ENCODE results near the gene EEA1.

Gene EEA1

DNA sequence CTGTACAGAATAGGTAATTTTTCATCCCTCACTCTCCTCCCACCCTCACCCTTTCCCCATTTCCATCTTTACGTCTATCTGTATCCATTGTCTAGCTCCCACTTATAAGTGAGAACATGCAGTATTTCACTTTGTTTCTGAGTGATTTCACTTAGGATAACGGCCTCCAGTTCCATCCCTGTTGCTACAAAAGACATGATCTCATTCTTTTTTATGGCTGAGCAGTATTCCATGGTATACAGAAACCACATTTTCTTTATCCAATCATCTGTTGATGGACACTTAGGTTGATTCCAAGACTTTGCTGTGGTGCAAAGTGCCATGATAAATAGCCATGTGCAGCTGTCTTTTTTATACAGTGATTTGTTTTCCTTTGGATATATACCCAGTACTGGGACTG lies 16.4 kb downstream of the EEA1 start:
- Histone ChIP-seq H3K4me1 (ENCODE audit: control insufficient read depth, insufficient read depth, low read length) (no peaks in the 10 kb centered on the region), H3K27me3 (ENCODE audit: control insufficient read depth, insufficient read depth, low read length) (no peaks in the 10 kb centered on the region), H3K4me3 (ENCODE audit: low read depth, low read length) (no peak overlapping the region), H3K27ac (ENCODE audit: low read depth, low read length) (no peak overlapping the region), H3K9ac (ENCODE audit: low read length) (no peak overlapping the region), H3K9me3 (ENCODE audit: control insufficient read depth, insufficient read depth, low read depth, low read length) (peaks cover 14% of the 10 kb centered on the region), H3K36me3 (ENCODE audit: control insufficient read depth, insufficient read depth, low read length) (no peaks in the 10 kb centered on the region)

DNA sequence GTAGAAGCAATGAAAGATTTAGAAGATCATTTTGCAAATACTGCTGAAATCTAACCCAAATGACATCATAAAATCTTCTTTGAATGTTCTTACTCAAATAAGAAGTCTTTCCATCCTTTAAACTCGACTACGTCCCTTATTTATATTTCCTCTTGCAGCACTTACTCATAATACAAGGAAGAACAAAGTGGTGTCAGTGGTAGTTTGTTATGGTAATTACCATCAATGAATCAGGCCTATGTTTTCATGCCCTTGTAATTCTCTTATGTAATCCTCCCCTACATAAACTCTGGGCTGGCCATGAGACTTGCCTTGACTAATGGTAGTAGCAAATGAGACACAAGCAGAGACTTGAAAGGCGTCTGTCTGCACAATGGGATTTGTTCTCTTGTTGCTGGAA lies 17.0 kb downstream of the EEA1 start:
- Histone ChIP-seq H3K27ac (ENCODE audit: low read depth, low read length) (no peak overlapping the region), H3K36me3 (ENCODE audit: control insufficient read depth, insufficient read depth, low read length) (no peaks in the 10 kb centered on the region), H3K4me1 (ENCODE audit: control insufficient read depth, insufficient read depth, low read length) (no peaks in the 10 kb centered on the region; the same call in 1 of the 2 replicates), H3K4me3 (ENCODE audit: low read depth, low read length) (no peak overlapping the region), H3K9ac (ENCODE audit: low read length) (no peak overlapping the region), H3K27me3 (ENCODE audit: control insufficient read depth, insufficient read depth, low read length) (no peaks in the 10 kb centered on the region), H3K9me3 (ENCODE audit: control insufficient read depth, insufficient read depth, low read depth, low read length) (peaks cover 14% of the 10 kb centered on the region)

DNA sequence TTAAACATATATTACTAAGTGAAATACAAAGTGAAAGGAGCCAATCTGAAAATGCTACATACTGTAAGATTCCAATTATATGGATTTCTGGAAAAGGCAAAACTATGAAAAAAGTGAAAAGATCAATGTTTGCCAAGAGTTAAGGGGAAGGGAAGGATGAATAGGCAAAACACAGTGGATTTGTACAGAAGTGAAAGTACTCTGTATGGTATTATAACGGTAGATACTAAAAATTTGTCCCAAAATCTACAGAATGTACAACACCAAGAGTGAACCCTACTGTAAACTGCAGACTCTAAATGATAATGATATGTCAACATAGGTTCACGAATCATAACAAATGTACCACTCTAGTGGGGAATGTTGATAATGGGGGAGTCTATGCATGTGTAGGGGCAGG lies 17.8 kb downstream of the EEA1 start:
- Histone ChIP-seq H3K9ac (ENCODE audit: low read length) (no peak overlapping the region), H3K27ac (ENCODE audit: low read depth, low read length) (no peak overlapping the region), H3K36me3 (ENCODE audit: control insufficient read depth, insufficient read depth, low read length) (no peaks in the 10 kb centered on the region), H3K27me3 (ENCODE audit: control insufficient read depth, insufficient read depth, low read length) (no peaks in the 10 kb centered on the region), H3K9me3 (ENCODE audit: control insufficient read depth, insufficient read depth, low read depth, low read length) (peaks cover 14% of the 10 kb centered on the region), H3K4me1 (ENCODE audit: control insufficient read depth, insufficient read depth, low read length) (no peaks in the 10 kb centered on the region; the same call in 1 of the 2 replicates), H3K4me3 (ENCODE audit: low read depth, low read length) (no peak overlapping the region)

DNA sequence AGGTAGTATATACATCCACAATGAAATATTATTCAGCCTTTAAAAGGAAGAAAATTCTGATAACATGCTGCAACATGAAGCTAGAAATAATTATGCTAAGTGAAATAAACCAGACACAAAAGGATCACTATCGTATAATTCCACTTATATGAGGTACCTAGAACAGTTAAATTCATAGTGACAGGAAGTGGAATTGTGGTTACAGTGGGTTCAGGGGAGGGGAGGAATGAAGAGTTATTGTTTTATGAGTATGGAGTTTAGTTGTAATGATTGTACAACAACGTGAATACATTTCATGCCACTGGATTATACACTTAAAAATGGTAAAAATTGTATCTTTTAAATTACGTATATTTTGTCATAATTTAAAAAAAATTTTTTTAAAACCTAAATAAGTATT lies 21.0 kb downstream of the EEA1 start:
- Histone ChIP-seq H3K4me3 (ENCODE audit: low read depth, low read length) (no peak overlapping the region), H3K9ac (ENCODE audit: low read length) (no peak overlapping the region), H3K27ac (ENCODE audit: low read depth, low read length) (no peak overlapping the region), H3K9me3 (ENCODE audit: control insufficient read depth, insufficient read depth, low read depth, low read length) (peaks cover 14% of the 10 kb centered on the region), H3K27me3 (ENCODE audit: control insufficient read depth, insufficient read depth, low read length) (no peaks in the 10 kb centered on the region), H3K4me1 (ENCODE audit: control insufficient read depth, insufficient read depth, low read length) (no peaks in the 10 kb centered on the region; the same call in 1 of the 2 replicates), H3K36me3 (ENCODE audit: control insufficient read depth, insufficient read depth, low read length) (no peaks in the 10 kb centered on the region)

- Histone ChIP-seq H3K9ac (ENCODE audit: low read length) (no peak overlapping the region), H3K36me3 (ENCODE audit: control insufficient read depth, insufficient read depth, low read length) (no peaks in the 10 kb centered on the region), H3K4me3 (ENCODE audit: low read depth, low read length) (no peak overlapping the region), H3K9me3 (ENCODE audit: control insufficient read depth, insufficient read depth, low read depth, low read length) (peaks cover 14% of the 10 kb centered on the region), H3K27me3 (ENCODE audit: control insufficient read depth, insufficient read depth, low read length) (no peaks in the 10 kb centered on the region), H3K4me1 (ENCODE audit: control insufficient read depth, insufficient read depth, low read length) (no peaks in the 10 kb centered on the region; the same call in 1 of the 2 replicates), H3K27ac (ENCODE audit: low read depth, low read length) (no peak overlapping the region)
Observed at GRCh38 chr12:92905811-92906554, 23.1 kb downstream of the EEA1 start.

DNA sequence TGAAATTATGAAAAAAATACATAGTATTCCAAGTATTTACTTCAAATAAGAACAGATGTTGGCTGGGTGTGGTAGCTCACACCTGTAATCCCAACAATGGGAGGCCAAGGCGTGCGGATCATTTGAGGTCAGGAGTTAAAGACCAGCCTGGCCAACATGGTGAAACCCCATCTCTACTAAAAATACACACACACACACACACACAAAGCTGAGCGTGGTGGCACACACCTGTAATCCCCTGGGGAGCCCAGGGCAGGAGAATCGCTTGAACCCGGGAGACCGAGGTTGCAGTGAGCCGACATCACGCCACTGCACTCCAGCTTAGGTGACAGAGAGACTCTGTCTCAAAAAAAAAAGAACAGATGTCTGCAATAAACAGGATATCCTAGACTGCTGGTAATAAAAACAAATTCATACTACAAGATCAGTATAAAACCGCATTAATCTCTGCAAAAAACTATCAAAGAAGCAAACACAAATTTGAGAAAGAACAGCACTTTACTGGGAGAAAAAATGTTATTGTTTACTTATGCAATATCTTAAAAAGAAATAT lies 23.8 kb downstream of the EEA1 start:
- Histone ChIP-seq H3K4me1 (ENCODE audit: control insufficient read depth, insufficient read depth, low read length) (no peaks in the 10 kb centered on the region; the same call in 1 of the 2 replicates), H3K4me3 (ENCODE audit: low read depth, low read length) (no peak overlapping the region), H3K9me3 (ENCODE audit: control insufficient read depth, insufficient read depth, low read depth, low read length) (peaks cover 14% of the 10 kb centered on the region), H3K36me3 (ENCODE audit: control insufficient read depth, insufficient read depth, low read length) (no peaks in the 10 kb centered on the region), H3K9ac (ENCODE audit: low read length) (no peak overlapping the region), H3K27me3 (ENCODE audit: control insufficient read depth, insufficient read depth, low read length) (no peaks in the 10 kb centered on the region), H3K27ac (ENCODE audit: low read depth, low read length) (no peak overlapping the region)

DNA sequence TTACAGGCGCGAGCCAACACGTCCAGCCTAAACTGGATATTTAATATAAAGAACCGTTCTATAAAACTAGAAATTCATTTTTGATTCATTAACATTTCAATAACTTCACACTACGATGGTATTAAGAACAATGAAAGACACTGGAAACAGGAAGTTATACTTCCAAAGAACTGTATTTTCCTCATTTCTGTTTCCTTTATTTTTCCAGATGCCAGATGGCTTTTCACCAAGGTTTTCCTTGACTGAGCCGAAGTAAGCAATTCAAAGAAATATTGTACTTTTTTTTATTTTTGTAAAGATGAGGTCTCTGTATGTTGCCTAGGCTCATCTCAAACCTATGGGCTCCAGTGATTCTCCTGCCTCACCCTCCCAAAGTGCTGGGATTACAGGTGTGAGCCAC lies 28.2 kb downstream of the EEA1 start:
- H3K9me3 ChIP-seq (ENCODE audit: control insufficient read depth, insufficient read depth, low read depth, low read length), result no peaks in the 10 kb centered on the region

DNA sequence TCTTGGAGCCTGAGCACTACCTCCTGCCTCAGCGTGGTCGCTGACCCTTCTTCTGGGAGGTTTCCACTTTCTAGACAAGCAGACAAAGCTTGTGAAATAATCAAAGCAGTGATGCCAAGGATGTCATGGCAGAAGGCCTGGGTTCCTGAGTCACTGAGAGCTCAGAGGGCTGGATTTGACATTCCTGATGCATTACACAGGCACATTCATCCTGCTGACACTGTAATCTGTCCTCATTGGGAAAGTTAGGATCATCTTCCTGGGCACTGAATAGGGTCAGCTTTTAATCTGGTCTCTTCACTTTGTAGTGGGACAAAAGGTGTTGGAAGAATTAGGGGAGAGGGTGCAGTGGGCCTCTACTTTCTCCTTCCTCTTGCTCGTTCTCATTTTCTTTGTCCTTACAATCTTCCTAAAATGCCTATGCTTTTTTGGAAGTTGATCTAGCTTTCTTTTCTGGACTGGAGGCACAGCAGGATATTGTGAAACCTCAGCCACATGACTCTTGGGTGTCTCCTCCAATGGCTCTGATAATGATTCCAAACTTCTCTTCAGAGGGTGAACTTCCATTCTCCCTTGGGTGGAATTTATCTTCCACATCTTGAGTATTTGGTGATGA lies 29.6 kb downstream of the EEA1 start:
- H3K4me1 ChIP-seq (ENCODE audit: control insufficient read depth, insufficient read depth, low read length), result peaks cover 7% of the 10 kb centered on the region; the same call in 1 of the 2 replicates

More for the DNA sequence above, 28.2 kb downstream of the EEA1 start:
- H3K36me3 ChIP-seq (ENCODE audit: control insufficient read depth, insufficient read depth, low read length), result no peaks in the 10 kb centered on the region
- H3K27ac ChIP-seq (ENCODE audit: low read depth, low read length), result no peak overlapping the region
- peaks cover 7% of the 10 kb centered on the region; the same call in 1 of the 2 replicates for H3K4me1 ChIP-seq (ENCODE audit: control insufficient read depth, insufficient read depth, low read length)
- no peaks in the 10 kb centered on the region for H3K27me3 ChIP-seq (ENCODE audit: control insufficient read depth, insufficient read depth, low read length)
- H3K9ac ChIP-seq (ENCODE audit: low read length), result no peak overlapping the region
- H3K4me3 ChIP-seq (ENCODE audit: low read depth, low read length), result no peak overlapping the region

DNA sequence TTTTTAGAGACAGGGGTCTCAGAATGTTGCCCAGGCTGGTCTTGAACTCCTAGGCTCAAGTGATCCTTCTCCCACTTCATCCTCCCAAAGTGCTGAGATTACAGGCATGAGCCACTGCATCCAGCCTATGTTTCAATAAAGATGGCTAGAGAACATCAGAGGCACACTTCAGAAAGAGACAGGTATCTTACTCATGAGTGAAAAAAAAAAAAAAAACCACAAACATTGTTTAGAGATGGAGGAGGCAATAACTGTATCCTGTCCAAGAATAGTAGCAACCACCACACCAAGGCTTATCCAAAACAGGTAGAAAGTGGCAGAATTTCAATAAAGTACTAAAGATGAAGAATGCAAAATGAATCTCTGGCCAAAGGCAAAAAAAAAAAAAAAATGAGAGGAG lies 30.3 kb downstream of the EEA1 start:
- H3K4me3 ChIP-seq (ENCODE audit: low read depth, low read length), result no peak overlapping the region
- H3K9me3 ChIP-seq (ENCODE audit: control insufficient read depth, insufficient read depth, low read depth, low read length), result no peaks in the 10 kb centered on the region
- H3K9ac ChIP-seq (ENCODE audit: low read length), result no peak overlapping the region
- no peaks in the 10 kb centered on the region for H3K36me3 ChIP-seq (ENCODE audit: control insufficient read depth, insufficient read depth, low read length)
- H3K4me1 ChIP-seq (ENCODE audit: control insufficient read depth, insufficient read depth, low read length), result peaks cover 7% of the 10 kb centered on the region; the same call in 1 of the 2 replicates
- no peaks in the 10 kb centered on the region for H3K27me3 ChIP-seq (ENCODE audit: control insufficient read depth, insufficient read depth, low read length)
- H3K27ac ChIP-seq (ENCODE audit: low read depth, low read length), result no peak overlapping the region

More for the DNA sequence above, 29.6 kb downstream of the EEA1 start:
- H3K36me3 ChIP-seq (ENCODE audit: control insufficient read depth, insufficient read depth, low read length), result no peaks in the 10 kb centered on the region
- H3K27ac ChIP-seq (ENCODE audit: low read depth, low read length), result no peak overlapping the region
- no peaks in the 10 kb centered on the region for H3K9me3 ChIP-seq (ENCODE audit: control insufficient read depth, insufficient read depth, low read depth, low read length)
- H3K27me3 ChIP-seq (ENCODE audit: control insufficient read depth, insufficient read depth, low read length), result no peaks in the 10 kb centered on the region
- H3K4me3 ChIP-seq (ENCODE audit: low read depth, low read length), result no peak overlapping the region
- no peak overlapping the region for H3K9ac ChIP-seq (ENCODE audit: low read length)

- Histone ChIP-seq H3K9ac (ENCODE audit: low read length) (no peak overlapping the region), H3K9me3 (ENCODE audit: control insufficient read depth, insufficient read depth, low read depth, low read length) (no peaks in the 10 kb centered on the region), H3K4me3 (ENCODE audit: low read depth, low read length) (no peak overlapping the region), H3K4me1 (ENCODE audit: control insufficient read depth, insufficient read depth, low read length) (peaks cover 7% of the 10 kb centered on the region; the same call in 1 of the 2 replicates), H3K27ac (ENCODE audit: low read depth, low read length) (no peak overlapping the region), H3K36me3 (ENCODE audit: control insufficient read depth, insufficient read depth, low read length) (no peaks in the 10 kb centered on the region), H3K27me3 (ENCODE audit: control insufficient read depth, insufficient read depth, low read length) (no peaks in the 10 kb centered on the region)
Observed at GRCh38 chr12:92897844-92898243, 31.3 kb downstream of the EEA1 start.

GRCh38 chr12:92890601-92891106 lies 38.4 kb downstream of the EEA1 start:
- Histone ChIP-seq H3K4me3 (ENCODE audit: low read depth, low read length) (no peak overlapping the region), H3K36me3 (ENCODE audit: control insufficient read depth, insufficient read depth, low read length) (no peaks in the 10 kb centered on the region), H3K4me1 (ENCODE audit: control insufficient read depth, insufficient read depth, low read length) (no peaks in the 10 kb centered on the region), H3K9ac (ENCODE audit: low read length) (no peak overlapping the region), H3K27me3 (ENCODE audit: control insufficient read depth, insufficient read depth, low read length) (no peaks in the 10 kb centered on the region), H3K9me3 (ENCODE audit: control insufficient read depth, insufficient read depth, low read depth, low read length) (no peaks in the 10 kb centered on the region), H3K27ac (ENCODE audit: low read depth, low read length) (no peak overlapping the region)
